ENCODE results near the gene HABP4.

DNA sequence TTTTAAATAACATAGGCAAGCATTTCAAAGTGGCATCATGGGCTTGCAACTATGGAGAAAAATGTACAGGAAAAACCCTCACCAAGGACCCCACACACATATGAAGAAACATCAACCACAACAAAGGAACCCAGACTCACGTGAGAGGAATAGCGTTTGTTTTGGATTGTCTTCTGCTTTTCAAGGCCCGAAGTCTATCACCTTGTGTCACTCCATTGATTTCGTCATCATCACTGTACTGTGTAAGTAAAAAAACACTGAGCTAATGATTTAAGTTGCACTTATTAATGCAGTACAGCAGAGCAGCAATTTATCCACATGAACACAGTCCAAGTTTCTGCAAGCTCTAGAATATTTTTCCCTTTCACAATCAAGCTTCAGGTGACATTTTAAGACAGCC, 72.4 kb downstream of the HABP4 start:
- no peak for TF ChIP-seq POLR2AphosphoS5 (IDR thresholded peaks at IDR 0.05; ENCODE audit: insufficient read depth in 1 of 2, low read depth in 1 of 2)
- TF ChIP-seq, protein P1, sequence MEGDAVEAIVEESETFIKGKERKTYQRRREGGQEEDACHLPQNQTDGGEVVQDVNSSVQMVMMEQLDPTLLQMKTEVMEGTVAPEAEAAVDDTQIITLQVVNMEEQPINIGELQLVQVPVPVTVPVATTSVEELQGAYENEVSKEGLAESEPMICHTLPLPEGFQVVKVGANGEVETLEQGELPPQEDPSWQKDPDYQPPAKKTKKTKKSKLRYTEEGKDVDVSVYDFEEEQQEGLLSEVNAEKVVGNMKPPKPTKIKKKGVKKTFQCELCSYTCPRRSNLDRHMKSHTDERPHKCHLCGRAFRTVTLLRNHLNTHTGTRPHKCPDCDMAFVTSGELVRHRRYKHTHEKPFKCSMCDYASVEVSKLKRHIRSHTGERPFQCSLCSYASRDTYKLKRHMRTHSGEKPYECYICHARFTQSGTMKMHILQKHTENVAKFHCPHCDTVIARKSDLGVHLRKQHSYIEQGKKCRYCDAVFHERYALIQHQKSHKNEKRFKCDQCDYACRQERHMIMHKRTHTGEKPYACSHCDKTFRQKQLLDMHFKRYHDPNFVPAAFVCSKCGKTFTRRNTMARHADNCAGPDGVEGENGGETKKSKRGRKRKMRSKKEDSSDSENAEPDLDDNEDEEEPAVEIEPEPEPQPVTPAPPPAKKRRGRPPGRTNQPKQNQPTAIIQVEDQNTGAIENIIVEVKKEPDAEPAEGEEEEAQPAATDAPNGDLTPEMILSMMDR (IDR thresholded peaks at IDR 0.05) = no peak
